ENCODE measurements around the gene HOXA9.

Gene HOXA9

DNA sequence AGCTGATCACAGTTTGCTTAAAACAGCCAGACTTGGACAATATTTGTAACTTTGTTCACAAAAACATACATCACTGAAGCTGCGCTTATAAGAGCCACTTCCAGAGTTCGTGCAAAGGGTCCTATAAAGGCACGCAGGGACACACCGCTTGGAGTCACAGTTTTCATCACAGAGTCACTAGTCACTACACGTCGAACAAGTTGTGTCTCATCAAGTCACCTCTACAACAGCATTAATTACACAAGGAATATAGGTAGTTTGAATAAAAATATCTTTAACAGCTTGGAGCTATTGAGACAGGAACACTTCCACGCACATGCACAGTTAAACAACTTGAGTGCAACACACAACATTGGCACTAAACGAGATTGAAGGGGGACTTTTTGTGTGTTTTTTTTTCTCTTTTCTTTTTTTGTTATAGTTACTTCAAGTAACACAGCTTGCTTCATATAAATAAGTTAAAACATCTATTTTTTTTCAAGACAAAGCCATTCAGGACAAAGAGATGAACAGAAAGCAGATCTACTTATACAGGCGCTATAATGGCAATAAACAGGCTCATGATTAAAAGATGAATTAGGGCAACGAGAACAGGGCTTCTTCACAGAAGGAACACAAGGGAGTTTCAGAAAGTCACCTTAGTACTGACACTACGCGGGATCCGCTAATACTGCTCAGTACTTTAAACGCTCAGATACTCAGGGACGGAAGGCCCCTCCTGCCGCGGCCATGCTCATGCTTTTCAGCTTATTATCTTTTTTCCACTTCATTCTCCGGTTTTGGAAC is 24.0 kb downstream of the HOXA9 start:
- no peak for DNase-seq

DNA sequence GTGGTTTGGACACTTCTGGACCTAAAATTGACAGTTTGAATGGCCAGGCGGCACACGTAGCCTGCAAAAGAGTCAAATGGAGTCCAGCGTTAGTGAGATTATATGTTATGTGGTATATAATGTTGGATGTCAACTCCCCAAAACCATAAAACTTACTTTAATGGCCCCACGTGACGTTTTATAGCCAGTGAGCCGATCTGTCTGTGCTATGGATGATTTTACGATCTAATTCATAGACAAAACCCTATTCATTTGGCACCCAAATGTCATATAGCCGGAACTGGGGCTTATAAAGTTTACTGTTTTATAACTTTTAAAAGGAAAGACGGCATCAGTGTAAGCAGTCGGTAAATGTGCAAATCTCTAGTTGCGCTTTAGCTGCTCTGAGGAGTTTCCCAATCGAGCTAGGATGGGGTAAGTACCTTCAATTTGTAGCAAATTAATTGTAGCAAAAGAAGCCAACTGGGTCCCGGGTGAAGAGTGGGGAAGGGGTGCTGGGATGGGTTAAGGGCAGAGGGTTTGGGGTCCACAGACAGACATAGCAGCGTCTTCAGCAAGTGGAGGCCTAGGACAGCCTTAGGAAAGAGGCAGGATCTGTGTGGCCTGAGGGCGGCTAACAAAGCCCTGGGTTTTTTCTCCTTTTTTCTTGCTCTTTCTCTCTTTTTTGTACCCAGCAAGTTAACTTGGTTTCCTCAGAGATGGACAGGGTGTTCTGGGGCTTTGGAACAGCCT is 25.0 kb downstream of the HOXA9 start:
- no peak for DNase-seq

DNA sequence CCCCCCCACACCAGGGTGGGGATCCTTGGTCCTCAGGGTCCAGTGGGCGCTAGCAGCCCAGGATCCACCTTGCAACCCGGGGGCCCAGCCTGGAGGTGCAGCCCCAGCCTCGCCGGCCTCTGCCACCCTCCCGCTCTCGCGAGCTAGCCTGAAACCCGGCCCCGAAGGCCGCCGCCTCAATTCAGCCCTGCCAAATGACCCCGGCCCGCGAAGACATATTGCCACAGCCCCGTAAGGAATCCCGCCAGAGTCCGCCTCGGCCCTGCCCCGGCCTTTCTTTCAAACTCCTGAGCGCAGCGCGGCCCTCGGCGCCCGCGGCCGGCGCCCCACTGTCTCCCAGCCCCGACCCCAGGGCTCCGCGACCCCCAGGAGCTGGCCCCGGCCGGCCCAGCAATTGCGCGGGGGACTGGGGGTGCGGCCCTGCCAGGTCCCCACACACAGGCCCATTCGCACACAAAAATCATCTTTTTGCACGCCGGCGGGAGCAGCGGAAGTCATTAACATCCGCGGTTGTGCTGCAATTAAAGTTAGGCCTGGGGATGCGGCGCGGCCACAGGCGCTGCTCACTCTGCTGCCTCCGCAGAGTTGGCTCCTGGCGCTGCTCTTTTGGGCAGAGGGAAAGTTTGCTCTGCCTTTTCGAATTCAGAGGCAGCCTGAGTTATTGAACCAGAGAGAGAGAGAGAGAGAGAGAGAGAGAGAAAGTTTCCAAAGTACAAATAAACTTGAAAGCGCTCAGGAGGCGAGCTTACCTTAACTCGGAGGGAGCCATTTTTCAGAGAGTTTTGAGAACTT is 25.8 kb downstream of the HOXA9 start:
- DNase-seq, result no peak

DNA sequence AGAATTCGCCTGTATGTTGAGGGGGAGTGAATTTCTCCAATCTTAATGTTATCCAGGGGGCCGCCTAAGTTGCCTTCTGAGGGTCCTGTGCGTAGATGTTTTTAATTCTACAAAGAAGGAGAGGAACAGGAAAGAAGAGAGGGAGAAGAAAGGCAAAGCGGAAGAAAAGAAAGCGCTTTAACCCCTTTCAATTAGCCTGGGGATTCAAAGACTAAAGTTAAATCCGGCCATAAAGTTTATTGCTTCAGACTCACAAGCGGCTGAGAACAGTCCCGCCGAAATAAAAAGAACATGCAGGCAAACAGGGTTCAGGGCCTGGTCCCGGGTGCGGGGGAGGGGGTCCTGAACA is 26.4 kb downstream of the HOXA9 start:
- no peak for DNase-seq

DNA sequence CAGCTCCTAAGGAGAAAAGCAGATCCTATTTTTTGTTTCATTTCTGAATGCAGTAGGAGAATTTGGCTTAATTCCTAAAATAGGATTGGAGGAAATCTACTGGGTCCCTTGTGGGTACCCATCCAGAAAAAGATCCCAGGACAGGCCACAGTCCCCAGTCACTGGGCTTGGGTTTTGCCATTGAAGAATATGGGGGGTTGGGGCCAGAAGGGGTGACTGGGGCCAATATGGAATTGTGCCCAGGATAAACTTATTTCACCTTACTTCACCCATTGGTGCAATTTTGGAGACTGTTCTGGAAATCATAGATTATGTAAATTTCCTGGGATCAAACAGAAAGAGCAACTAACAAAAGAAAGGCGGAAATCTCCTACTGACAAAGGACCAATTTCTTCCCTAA is 26.9 kb downstream of the HOXA9 start:
- no peak for DNase-seq

DNA sequence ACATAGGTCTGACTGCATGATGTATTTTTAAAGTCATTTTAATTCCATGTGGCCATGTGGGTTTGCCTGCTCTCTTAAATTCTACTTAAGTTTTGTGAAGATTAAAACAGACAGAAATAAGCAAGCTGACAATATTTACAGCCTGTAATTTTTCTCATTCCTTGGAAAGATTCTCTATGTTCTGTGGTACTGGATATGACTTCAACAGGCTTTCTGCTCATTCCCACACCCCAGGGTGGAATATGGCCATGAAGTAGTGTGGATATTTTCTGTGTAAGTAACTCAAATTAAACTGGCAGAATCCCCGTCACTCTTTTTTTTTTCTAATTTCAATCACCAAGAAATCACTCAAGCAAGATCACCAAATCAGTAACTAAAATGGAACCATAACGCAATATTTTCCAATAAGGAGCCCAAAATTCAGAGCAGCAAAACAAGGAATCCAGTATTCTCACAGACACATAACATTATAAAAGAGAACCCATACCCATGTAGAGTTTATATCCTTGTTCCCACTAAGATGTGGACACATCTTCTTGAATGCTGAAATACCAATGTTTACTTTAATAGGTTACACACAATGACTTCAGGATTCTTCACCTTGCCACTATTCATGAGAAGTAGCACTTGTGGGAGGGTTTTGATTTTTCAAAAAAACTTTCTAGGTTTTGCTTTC is 27.6 kb downstream of the HOXA9 start:
- DNase-seq, result no peak

DNA sequence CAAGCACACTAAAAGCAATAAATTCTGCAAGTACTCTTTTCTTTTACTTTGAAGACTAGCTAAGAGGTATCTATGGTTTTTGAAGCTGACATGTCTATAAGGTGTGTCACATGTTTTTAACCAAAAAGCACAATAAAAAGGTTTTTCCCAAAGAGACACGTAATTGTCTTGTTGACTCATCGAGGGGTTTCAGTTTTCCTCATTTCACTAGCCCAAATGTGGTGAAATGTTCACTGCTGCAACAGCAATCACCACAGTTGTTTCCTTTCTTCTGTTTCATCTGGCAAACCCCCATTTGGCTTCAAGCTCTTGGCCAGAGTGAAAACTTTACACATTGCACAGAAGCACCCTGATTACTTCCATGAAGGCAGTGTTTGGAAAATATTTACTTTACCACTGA is 30.9 kb downstream of the HOXA9 start:
- DNase-seq, result no peak

DNA sequence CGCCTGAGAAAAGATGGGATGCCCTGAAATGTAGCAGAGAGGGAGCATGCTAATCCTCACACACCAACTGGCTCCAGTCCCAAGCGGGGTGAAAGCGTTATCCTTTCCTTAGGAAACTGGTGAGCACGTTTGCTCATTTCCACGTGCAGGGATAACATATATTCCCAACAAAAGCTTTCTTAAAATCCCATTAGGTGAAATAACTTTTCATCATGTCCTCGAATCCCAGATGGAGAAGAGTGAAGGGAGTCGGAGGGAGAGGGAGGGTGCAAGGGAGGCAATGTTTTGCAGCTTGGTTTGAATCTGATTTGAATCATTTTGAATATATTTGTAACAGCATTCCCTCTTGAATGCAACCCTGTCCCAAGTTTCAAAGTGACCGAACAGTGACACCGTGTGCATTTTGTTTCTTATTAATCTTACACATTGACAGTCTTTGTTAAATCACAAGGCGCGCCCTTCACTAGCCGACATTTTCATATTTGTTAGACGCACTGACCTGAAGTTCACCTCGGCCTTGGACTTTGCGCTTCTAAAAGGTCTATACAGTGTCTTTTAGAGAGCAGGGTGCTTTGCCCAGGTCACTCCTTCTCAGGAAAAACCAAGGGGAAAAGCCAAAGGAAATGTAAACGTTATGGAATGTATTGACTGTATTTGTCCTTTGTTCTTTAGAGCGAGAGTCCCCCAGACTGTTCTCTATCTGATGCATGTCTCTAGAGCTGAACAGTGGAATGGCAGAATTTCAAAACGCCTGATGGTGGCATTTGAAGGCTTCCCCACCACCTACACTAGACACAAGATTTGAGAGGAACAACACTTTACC is 31.7 kb downstream of the HOXA9 start:
- DNase-seq, result no peak

DNA sequence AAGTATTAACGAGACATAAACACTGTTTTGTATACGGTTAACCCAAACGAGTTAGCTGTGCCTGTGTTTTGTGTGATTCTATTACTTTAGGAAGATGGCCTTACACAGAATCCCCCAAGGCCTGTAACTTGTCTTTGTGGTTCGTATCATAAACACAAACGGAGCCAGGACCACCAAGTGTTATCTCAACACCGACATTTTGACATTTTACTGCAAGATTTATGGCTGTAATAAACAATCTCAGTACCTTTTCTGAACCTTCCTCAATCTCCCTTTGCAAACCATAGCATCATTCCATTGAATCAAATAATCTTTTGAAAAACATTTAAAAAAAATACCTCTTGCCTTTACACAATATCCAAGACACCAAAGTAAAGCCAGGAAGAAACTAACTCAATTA is 32.4 kb downstream of the HOXA9 start:
- DNase-seq, result no peak

DNA sequence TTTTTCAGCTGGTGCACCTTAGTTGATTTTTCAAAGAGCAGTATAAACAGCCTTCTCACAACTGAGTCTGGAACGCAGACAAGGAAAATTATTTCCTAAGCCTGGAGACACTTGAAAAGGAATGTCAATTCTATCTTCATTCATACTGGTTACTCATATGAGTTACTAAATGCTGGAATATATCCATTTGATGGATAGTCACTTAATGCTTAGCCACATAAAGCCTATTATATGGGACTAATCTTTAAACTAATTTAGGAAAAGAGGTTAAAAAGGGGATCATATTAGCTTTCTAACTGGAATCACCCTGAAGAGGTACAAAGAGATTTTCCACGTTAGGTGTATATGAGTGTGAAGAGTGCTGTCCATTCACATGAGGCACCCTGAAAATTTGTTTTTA is 33.1 kb downstream of the HOXA9 start:
- DNase-seq, result no peak

DNA sequence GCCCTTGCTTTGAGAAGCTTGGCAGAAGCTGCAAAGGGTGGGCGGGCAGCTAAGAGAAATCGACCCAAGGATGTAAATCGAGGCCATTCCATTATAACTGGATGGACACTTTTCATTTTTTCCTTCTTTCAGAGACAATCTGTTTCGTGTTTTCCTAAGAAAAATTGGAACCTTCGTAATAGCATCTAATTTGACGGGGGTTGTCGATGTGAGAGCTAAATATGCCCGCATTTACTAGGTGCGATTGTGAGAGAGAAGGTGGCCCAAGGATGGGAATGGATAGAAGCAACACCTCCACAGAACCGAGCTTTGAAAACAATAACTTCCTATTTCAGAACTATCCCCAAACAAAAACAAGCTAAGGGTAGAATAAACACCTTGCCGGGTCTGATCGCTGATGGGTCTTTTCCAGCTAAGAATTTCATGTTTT is 33.9 kb downstream of the HOXA9 start:
- no peak for DNase-seq

DNA sequence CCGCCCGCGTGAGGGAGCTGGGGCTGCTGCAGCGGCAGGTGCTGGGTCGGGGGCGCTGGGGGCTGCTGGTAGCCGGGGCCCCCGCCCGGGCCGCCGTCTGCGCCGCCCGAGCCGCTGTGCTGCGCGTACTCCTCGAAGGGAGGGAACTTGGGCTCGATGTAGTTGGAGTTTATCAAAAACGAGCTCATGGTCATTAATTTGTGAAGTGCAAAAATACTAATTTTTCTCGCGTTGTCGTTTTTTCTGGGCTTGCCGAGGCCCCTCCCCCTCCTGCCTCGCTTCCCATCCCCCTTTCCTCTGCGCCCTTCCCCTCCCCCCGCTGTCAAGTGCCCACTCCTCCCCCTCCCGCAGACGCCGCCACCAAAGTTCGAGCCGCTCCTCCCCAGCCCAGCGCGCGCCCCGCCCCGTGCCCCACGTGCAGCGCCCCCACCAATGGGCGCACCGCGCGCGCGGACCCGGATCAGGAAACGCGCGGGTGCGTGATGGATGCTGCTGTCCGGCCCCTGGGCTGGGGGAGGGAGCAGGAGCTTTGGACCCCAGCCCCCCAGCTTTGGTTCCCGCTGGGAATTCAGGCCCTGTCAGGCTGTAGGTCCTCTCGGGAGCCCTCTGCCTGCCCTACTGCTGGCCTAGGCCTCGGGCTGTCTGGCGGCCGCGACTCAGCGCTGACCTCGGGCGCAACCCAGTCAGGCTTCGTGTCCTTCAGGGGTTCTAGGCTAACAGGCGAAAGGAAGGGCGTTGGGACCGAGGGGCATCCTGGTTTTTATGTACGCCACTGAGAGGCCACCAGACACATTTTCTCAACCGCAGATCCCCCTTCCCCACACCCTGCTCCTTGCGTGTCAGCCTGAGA is 34.6 kb downstream of the HOXA9 start, which contains the start of gene HOXA4:
Gene HOXA4 (minus strand): TSS at position 218 of the 850 bp plus-strand sequence. CDS start 24 bp downstream, at position 194.
- no peak for DNase-seq

DNA sequence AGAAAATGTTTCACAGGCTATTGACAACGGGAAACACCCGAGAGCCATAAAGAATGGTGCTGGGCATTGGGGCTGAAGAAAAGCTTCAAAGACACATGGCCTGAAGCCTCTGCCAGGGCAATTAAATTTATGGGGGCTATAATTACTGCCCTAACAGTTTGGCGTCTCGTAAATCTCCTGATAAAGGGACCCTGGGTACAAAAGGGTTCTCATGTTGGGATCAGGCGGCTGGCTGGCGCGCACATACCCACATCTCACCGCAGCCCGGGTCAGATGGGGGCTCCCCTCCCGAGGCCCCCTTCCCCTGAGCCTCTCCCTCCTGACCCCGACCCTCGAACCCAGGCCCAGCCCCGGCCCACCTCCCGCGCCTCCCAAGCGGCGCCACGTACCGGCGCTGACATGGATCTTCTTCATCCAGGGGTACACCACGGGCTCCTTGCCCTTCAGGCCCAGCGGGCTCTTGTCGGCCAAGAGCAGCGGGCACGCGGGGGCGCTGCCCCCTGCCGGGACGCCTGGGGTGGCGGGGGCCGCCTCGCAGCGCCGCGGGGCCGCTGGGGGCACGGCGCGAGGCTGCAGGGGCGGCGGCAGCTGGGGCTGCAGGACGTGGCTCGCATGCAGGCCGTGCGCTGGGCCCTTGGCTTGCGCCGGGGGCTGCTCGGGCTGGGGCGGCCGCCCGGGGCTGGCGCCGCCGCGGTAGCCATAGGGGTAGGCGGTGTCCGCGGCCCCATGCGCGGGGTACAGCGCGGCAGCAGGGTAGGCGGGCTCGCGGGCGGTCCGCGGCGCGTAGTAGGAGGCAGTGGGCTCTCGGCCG is 35.4 kb downstream of the HOXA9 start:
- DNase-seq, result no peak

DNA sequence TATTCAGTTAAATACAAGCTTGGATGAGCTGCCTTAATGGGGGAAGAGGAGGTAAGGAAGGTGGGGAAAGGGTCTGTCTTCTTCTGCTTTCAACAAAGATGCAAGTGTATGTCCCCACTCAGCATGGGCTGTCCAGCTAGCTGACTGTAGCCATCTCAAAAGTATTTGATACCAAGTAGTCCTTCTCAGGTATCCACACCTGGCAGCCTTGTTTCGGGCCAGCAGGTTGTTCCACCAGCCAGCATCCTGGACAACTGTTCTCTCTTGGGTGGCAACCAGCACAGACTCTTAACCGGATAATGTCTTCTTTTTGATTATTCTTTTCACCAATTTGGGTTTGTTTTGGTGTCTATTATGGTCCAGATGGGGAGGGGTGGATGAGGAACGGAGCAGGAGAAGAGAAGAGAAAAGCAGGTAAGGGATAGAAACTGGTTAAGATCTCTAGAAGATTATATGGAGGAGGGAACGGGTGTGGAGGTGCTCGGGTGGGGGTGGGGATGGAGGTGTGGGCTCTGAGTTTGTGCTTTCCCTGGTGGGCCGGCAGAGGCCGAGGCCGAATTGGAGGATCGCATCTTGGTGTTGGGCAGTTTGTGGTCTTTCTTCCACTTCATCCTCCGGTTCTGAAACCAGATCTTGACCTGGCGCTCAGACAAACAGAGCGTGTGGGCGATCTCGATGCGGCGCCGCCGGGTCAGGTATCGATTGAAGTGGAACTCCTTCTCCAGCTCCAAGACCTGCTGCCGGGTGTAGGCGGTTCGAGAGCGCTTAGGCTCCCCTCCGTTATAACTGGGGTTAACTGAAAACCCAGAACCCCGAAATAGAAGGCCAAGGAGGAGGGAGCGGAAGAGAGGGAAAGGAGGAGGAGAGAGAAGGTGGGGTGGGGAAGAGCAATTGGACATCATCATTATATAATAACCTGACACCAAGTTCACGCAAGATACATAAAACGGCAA is 36.3 kb downstream of the HOXA9 start:
- no peak for DNase-seq

DNA sequence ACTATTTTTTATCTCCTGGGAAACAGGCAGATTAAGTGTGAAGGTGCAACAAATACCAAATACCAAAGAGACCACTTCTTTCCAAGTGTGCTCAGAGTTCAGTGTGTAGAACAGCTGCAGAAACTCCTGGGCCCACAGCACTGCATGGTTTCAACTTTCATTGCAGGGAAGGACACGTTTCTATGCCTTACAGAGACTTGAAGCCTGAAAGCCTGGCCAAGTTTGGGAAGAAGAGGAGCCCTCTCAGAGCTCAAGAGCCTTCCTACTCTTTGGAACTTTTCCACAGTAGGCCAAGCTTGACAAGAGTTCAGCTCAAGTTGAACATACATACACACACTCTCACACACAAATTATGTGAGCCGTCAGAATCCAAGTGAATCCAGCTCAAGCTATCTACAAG is 37.3 kb downstream of the HOXA9 start:
- no peak for DNase-seq

DNA sequence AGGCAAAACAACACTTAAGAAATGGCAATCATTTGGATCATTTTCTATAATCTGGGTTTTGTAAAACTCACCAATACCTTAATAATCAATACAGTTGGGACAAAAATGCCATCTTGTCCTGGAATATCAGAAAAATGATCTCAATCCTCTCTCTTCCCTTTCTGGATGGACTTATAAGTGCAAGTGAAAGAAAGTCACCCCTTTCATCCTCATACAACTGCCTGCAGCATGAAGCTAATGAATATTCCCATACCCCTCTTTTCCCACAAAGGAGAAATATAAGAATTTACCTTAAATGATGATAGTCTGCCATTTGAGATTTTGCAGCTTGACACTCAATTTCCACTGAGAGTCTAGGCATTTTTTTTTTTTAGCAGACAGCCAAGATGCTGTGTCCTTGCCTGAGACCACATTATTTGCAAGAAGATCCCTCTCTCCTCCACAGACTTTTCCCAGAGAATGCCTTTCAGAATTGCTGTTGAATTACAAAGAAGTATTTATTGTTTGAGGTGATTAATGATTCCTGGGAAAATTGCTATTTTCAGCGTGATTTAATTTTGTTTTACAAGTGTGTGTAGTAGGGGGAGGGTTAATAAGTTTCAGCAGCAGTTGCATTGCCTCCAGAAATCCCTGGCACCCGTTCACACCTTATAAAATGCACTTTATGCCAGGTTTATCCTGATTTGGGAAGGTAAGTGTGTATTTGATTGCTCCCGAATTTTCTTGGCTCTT is 38.6 kb downstream of the HOXA9 start:
- no peak for DNase-seq

DNA sequence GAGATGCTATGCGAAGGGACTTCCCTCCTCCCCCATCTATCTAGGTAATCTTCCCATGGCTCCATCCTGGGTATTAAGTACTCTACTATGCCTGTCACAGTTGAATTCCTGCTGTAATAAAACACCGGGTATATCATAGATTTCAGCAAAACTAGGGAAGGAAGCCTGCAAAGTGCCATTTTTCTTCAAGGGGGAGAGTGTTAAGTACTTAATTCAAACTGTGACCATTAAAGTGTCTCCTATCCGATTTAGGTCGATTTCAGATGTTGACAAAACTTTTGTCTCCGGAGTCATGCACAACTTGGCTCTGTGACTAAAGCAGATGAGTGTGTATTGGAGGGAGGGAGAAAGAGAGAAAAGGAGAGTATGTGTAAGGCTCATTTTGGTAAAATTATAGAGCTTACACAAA is 39.3 kb downstream of the HOXA9 start:
- no peak for DNase-seq

Data from SHP77 treated with DMSO at 0.1 percent for 48 hours (cell line).